ENCODE results near the gene GJB2. TPM values are rescaled to one million over a fixed set of nuclear protein-coding genes. Genes with fewer than 3 reads are reported as not detected.
"Not testable (repeated sequence)": the region's sequence is repeated elsewhere in the genome, so short reads cannot be mapped to it uniquely, and the experiment has no call there.

The GJB2 gene
- total RNA-seq, 1 donor from 2014 or later, result 30.7 TPM

DNA sequence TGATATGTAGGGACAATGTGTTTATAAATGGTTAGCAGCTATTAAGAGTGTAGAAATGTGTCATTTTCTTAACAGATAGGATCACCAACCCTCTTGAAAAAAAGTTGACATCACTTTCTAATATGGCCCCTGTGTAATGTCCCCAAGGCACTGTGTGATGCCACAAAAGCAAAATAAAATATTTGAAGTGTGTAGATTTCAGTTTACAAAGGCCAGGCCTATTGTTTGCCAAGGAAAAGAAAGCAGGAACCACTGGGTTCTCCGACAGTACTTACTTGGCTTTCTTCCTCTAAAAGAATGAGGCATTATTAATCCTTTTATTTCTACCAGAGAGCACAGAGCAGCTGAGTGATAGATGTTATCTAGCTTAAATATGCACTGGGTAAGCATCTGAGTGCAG lies 21.4 kb downstream of the GJB2 start:
- no peak for ATAC-seq
- DNase-seq (ENCODE audit: low spot score), result no peak

DNA sequence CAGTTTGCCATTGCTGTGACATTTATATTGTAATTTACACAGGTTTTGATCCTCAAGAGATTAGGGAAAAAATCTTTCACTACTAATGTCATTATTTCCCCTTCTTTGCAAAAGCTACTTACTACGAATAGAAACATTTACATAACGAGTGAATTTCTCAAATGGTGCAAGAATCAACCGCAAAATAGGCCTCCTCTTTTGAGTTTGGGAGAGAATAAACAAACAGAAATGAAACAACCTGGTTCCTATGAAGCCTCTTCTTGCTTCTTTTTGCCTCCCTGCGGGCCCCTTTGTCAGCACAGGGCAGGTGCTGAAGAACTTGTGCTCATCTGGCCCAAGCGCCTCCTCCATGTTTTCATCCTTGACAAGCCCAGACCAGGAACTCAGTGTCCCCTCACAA lies 21.8 kb downstream of the GJB2 start:
- DNase-seq (ENCODE audit: low spot score), result no peak
- ATAC-seq, result no peak

DNA sequence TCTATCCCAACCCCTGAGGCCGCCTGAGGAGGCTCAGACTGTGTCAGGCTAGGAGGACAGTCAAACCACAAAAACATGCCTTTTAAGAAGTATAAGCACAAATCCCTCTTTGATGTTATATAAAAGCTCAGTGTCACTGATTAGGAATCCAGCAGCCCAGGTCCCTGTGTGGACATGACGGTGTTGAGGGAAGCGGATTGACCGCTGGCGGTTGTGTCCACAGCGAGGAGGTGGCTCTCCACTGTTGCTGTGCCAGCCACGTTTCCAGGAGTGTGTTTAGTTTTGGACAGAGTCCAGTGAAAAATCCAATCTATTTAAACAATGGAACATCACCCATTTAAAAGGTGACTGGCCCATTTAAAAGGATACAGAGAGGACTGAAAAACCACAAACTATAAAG lies 24.3 kb downstream of the GJB2 start:
- ATAC-seq (peak; percentile 71), DNase-seq (ENCODE audit: low spot score) (no peak)

DNA sequence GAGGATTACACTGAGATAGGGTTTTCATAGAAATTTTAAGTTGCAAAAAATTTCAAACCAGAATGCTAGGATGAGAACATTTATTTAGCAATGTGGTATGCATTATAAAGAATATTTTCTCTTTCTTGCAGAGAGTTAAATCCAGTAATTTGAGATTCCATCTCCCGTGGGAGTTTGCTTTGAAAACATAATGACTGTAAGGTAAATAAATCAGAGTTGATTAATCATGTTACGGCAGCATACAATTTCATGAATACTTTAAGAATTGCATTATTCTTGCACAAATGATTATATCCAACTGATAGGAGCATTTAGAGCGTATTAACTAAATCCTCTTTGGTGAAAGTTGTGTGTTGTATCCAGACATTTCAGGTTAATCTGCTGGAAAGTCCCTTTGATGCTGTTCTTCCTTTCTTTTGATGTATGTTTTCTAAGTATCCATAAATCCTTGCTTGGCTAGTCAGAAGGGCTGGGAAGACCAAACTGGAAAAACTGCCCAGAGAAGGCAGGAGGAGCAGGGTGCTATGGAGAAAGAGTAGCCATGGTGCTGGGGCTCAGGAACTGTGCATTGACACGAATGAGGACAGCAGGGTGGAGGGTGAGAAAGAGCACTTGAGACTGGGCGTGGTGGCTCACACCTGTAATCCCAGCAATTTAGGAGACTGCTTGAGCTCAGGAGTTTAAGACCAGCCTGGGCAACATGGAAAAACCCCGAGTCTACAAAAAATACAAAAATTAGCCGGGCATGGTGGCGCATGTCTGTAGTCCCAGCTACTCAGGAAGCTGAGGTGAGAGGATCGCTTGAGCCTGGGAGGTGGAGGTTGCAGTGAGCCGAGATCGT lies 27.1 kb downstream of the GJB2 start:
- no peak for ATAC-seq
- no peak for DNase-seq (ENCODE audit: low spot score)

DNA sequence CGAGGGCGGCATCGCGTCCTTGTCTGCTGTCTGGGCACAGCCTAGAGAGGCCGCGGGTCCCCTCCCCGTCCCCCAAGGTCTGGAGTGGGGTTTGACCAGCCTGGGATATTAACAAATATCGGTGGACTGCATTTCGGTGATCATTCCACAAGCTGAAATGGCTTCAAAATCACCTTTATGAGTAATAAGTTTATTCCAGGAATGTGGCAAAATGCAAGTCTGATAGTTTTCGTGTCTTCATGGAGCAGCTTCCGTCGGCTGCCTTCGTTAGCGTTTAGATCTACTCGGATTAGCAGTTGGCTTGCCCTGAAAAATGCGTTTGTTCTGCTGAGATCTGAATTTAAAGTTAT lies 30.8 kb downstream of the GJB2 start:
- no peak for ATAC-seq

DNA sequence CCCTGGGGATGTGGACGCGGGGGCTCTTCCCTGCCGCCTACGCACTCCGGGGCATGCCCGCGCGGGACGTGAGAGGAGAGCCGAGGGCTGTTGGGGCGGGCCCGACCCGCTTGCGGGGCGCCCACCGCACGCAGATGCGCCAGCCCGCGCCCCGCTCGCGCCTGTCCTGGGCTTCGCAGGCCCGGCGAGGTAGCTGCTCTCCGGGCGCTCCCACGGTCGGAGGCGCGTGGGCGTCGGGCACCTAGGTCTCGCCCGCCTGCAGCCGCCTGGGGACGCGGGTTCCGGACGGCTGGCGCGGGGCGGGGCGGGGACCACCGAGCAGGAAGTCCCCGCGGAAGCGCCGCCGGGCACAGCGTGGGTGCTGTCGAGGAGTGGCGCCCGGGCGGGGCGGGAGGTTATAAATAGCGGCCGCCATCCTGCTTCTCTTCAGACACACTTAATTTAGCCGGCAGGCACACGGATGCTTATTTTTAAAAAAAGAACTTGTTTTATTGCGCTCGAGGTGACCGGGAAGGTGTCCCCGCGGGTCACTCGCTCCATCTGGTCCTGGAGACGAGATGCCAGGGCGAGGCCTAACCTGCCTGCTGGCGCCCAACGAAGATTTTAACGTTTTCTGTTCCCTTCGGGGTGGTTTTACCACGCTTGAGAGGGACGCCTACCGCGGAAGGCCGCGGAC lies 31.3 kb downstream of the GJB2 start:
- peak; percentile 8 for ATAC-seq

More for the DNA sequence above, 30.8 kb downstream of the GJB2 start:
- no peak for DNase-seq (ENCODE audit: low spot score)

DNA sequence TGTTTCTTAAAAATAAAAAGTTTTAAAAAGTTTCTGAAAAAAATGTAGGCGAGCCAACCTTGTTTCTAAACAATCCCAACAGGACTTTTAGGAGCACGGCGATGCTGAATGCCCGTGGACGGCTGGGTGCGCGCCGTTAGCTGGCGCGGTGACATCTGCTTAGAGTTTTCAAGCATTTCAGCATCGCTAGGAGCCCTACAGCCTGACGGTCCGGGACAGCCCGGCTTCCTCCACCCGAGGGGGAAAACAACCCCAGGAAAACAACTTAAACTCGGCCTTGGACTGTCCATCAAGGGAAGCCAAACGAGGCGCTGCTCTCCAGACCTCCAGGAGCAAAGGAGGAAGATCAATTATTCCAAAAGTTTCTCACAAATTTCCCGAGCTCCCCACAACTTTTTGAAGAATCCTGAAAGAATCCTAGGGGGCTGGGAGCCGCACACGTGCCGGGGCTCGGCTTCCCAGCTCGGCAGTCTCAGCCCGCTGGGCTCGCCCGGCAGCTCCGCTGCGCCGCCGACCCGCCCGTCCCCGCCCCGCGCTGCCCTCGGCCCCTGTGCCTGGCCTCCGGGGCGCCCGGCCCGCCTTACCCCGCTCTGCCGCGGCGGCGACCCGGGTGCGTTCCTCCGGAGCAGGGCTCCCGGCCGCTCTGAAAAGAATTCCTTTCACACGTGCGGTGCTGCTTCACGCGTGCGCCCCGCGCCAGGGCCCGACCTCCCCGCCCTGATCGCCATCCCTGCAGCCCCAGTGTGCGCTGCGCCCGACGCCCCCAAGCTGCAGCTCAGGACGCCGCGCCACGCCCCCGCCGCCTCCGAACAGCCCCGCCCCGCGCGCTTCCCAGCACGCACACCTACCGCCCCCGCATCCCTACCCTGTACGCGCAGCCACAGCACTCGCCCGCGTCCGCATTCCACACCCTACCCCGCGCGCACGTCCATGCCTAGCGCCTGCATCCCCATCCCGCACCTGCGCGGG lies 32.1 kb downstream of the GJB2 start, which contains the start of gene GJA3:
Gene GJA3 (minus strand): TSS at position 747 of the 969 bp plus-strand sequence. CDS start 17,764 bp downstream, outside the sequence.
- ATAC-seq (peak; percentile 53), DNase-seq (ENCODE audit: low spot score) (no peak)

More for the DNA sequence above, 31.3 kb downstream of the GJB2 start:
- no peak for DNase-seq (ENCODE audit: low spot score)

DNA sequence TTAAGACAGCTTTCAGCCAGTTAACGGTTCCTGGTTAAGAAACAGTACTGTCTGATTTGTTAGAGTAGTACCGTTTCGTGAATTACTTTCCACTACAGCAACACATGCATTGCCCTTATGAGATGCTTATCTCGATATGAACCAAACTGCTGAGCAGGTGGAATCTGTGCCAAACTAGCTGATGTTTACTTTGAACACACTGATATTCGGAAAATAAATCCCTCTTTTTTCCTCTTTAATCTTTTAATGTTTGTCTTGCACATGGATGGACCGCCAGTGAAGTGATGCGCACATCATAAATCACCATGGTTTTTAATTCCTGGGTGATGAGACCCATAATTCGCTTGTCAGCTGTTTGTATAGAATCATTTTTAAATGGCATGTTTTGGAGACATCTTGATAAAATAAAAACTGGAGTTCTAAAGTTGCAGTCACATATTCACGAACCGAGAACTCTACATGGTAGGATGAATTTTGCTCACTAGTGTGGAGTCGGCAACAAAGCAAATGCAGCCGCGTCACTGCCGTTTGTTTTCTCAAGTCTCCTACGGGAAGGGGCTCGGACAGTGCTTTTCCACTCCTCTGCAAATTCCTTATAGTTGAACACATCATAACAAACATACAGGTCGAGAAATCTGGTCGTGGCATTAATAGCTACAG lies 33.0 kb downstream of the GJB2 start:
- ATAC-seq (no peak), DNase-seq (ENCODE audit: low spot score) (no peak)

DNA sequence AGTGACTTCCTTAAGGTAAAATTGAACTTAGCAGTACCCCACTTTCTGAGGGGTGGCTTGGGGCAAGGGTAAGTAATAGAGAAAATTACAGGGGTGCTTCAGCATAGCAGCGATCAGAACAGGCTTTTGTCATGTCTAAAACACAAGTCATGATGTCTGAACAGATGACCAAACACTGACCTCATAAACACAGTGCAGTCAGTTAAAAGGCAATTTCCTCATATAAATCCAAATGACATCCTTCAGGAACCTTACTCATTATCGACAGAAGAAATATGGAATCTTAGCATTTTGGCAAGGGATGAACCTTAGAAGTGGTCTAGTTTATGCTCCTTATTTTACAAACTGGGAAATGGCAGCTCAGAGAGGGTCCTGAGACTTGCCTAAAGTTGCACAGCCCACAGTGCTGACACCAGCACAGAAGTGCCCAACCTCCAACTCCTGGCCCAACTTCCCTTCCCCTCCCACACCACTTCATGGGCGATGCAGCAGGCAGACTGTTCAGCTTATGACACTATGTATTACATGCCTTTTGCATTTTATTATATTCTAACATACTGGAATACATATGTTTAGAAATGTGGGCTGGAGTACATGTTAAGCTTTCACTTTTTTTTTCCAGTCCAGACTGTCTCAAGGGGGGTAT lies 35.5 kb downstream of the GJB2 start:
- ATAC-seq (no peak), DNase-seq (ENCODE audit: low spot score) (no peak)

DNA sequence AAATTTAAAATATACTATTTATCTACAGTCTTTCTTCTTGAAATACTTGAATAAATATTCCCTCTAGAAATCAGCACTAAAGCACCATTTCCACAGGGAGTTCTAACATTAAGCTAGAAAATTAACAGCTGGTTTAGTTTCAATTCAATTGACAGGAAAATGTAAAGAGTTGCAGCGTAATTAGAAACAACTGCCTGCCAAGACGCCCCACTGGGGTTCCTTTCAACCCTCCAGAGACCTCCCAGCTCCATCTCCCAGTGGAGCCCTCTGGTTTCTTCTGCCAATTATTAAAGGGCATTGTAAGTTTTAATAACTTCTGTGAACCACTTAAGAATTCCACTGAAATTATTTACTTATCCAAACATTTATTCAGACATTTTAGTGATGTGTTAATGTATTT lies 36.0 kb downstream of the GJB2 start:
- ATAC-seq (no peak), DNase-seq (ENCODE audit: low spot score) (no peak)

DNA sequence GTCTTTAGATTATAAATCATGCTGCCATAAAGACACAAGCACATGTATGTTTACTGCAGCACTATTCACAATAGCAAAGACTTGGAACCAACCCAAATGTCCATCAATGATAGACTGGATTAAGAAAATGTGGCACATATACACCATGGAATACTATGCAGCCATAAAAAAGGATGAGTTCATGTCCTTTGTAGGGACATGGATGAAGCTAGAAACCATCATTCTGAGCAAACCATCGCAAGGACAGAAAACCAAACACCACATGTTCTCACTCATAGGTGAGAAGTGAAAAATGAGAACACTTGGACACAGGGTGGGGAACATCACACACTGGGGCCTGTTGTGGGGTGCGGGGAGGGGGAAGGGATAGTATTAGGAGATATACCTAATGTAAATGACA lies 39.4 kb downstream of the GJB2 start:
- ATAC-seq, result not testable (repeated sequence)

DNA sequence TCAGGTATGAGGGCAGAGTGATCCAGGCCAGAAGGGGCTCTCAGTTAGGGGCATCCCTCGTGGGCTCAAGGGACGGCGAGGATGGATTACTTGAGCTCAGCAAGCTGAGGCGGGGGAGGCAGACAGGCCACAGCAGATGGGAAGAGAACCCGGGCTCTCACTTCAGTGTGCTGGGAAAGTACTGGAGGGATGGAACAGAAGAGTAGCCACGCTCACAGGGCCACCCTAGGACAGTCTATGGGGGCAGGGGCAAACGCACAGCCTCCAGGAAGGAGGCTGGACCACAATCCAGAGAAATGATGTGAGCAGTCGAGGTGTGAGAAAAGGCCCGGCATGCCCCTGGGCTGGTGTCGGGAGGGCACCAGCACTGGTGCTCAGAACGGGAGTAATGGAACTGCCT lies 41.1 kb downstream of the GJB2 start:
- no peak for DNase-seq (ENCODE audit: low spot score)

More for the DNA sequence above, 39.4 kb downstream of the GJB2 start:
- not testable (repeated sequence) for DNase-seq (ENCODE audit: low spot score)

DNA sequence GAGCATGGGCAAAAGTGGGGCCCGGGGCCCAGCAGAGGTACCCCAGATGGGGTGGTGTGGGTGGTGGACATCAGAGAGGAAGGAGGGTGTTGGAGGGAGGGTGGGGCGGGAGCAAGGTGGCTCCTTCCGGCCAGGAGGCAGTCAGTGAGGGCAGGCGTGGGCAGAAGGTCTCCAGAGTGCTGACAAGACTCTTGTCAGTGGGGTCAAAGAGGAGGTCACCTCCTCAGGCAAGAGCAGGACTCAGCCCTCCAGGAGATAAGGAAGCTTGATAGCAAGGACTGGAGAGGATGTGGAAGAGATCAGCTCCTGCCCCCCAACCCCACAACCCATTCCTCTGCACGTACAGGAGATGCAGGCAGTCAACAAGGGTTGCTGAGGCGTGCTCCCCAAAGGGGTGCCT lies 41.7 kb downstream of the GJB2 start:
- no peak for ATAC-seq
- DNase-seq (ENCODE audit: low spot score), result no peak

More for the DNA sequence above, 41.1 kb downstream of the GJB2 start:
- no peak for ATAC-seq

DNA sequence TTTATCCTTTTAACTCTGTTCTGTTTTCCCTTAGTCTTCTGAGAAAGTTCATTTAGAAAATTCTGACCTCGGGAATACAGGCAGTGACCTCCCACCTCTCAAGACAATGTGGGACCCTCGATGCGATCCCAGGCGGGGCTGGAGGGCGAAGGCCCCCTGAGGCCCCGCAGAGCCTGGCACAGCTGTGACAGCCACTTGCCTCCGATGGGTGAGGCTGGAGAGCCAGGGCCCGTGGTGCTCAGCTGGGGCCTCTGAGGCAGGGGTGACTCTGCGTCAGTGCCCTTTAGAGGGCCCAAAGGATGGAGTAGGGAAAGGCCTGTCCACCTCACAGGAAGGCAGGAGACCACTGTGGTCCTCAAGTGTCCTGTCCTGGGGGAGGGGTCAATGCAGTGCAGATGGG lies 42.2 kb downstream of the GJB2 start:
- no peak for ATAC-seq

DNA sequence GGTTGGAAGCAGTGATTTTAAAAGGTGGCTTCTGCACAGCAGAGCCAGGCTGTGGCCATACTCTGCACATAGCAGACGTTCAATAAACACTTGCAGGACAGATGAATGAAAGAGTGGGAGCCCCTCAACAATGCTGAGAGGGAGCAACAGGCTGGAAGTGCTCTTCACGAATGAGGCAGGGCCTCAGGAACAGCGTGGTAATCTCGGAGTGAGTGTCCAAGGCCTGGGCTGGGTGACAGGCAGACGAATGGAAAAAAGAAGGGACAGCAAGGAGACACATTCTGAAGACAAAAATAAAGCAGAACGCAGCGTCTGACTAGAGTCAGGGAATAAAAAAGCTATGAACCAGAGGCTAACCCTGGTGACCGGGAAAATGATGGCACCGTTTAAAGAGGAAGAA lies 43.0 kb downstream of the GJB2 start:
- DNase-seq (ENCODE audit: low spot score) (no peak), ATAC-seq (no peak)

More for the DNA sequence above, 42.2 kb downstream of the GJB2 start:
- DNase-seq (ENCODE audit: low spot score), result no peak

DNA sequence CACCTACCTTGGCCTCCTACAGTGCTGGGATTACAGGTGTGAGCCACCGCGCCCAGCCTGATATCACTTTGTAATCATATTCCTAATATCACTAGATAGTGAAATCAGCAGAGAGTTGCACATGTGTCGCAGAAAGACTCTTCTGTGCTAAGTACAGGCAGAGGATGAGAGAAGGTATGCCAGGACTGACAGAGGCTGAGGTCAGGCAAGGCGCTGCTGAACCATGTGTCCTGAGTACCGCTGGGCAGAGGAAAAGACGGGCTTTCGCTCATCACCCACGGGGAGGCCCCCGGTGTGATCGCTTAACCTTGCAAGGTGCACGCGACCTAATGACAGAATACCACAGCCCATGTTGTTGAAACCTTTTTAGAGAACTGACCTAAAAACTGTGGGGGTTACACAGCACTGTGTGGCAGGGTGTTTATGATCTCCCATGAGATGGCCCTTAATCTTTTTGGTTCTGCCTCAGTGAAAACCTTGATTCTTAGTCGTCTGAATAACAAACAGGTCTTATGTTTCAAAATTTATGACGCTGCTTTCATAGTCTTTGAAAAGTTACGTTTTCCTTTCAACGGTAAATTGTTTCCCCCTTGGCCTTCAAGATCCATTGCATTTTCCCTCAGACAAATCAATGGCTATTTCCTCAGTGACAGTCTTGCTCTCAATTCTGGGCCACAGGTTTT lies 44.1 kb downstream of the GJB2 start:
- ATAC-seq (no peak), DNase-seq (ENCODE audit: low spot score) (no peak)

DNA sequence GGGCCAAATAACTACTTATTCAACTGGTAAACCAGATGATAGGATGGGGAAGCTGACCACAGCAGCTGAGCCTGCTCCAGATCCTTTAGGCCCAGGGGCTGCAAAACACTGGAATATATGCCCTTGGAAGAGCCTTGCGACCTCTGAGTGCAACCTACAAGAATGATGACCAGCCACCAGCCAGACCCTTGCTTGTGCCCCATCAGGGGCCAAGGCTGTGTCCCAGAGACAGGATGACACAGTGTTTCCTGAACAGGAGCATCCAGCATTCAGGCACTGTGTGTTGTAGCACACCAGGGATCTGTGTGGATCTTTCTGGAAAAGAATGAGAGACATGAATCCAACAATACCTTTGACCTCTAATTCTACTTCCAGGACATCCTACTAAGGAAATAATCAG lies 46.4 kb downstream of the GJB2 start:
- no peak for ATAC-seq
- DNase-seq (ENCODE audit: low spot score), result no peak

DNA sequence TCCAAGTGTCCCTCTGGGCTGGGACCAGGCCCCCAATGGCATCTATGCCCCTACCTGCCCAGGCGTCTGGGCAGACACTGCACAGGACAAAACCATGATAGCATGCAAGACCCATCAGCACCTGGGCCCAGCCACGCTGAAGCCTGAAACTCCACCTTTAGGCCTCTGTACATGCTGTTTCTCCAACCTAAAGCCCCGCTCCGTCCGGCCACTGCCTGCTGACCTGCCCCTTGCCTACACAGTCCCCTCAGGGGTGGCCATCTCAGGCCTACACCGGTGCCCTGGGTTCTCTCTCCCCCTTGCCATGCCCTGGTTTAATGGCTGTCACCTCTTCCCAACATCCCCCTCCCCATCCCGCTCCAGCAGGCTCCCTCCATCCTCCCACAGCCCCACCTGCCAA lies 47.2 kb downstream of the GJB2 start:
- DNase-seq (ENCODE audit: low spot score) (no peak), ATAC-seq (no peak)

DNA sequence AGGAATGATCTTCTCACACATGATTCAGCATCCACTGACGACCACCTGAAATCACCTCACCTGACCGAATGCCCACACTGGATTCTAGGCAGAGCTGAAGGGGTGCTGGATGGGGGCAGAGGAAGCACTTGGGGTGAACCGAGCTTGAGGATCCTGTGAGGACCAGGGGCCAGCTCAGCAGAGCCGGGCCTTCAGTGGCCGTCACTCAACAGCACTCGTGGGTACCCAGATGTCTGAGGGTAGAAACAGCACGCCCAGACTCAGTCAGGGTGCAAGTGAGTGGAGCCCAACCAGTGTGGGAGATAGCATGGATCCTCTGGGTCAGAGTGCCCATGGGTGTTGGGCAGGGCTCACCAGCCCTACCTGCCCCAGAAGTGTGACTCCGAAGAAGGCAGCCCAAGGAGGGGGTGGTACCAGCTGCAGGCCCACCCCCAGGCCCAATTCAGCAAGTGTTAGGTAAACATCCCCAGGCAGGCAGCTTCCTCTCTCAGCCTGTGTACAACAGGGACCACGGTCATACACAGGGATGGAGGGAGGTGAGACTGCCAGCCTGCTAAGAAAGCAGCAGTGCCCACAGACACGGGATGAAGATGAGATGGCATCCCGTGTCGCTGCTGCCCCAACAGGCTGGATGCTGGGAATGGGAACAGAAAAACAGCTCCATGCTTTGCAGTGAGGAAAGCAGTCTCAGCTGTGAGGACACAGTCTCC lies 48.4 kb downstream of the GJB2 start:
- ATAC-seq (no peak), DNase-seq (ENCODE audit: low spot score) (no peak)

All from left lobe of liver (tissue), 2 donors.